Naive thymus-derived CD4-positive, alpha-beta T cell (primary cell): ENCODE data around the gene FST. TPM values are rescaled to one million over a fixed set of nuclear protein-coding genes. Genes with fewer than 3 reads are reported as not detected.

ENCODE experiments used
- ATAC-seq: fragments of 150-1000 bp; cut with Tn5 transposase; 2 replicates; pipeline ENCODE4 v1.10.0; 2021; ENCODE audit warnings: mild to moderate bottlenecking, moderate library complexity
- CTCF ChIA-PET: fragments of 350-600 bp; sonication (Branson Sonifier 250); formaldehyde crosslinking; loops from one replicate; lab custom pipeline; 2021; ENCODE audit warnings: antibody characterized with exemption; lab: Charles Lee
- POLR2A ChIA-PET: fragments of 350-600 bp; sonication (Branson Sonifier 250); formaldehyde crosslinking; loops from one replicate; lab custom pipeline; 2021; ENCODE audit warnings: antibody characterized with exemption, inconsistent platforms; lab: Charles Lee
- DNase-seq, 9 donors: peaks; one replicate each; pipeline versions ENCODE4 v3.0.0 to v3.0.0-alpha.2; 2020 to 2022; ENCODE audit warnings: mixed read lengths in 1 of 9
- H3K27ac ChIP-seq: one replicate; pipeline ENCODE4 v1.7.0; 2013; ENCODE audit warnings: mild to moderate bottlenecking, low read depth, low read length, moderate library complexity
- H3K27me3 ChIP-seq, 2 donors: one replicate each; pipeline ENCODE4 v1.7.0; 2013; ENCODE audit warnings: low read length in 2 of 2, mild to moderate bottlenecking in 2 of 2, moderate library complexity in 2 of 2; ENCODE audit not compliant: control insufficient read depth in 2 of 2, insufficient read depth in 2 of 2
- H3K36me3 ChIP-seq, 3 experiments: 1 replicate in 2 of 3; 2 replicates in 1 of 3; pipeline ENCODE4 v1.7.0; 2013; ENCODE audit warnings: low read length in 3 of 3, mild to moderate bottlenecking in 3 of 3, moderate library complexity in 1 of 3; ENCODE audit not compliant: insufficient read depth in 3 of 3, control insufficient read depth in 2 of 3
- H3K4me1 ChIP-seq, 2 donors: one replicate each; pipeline ENCODE4 v1.7.0; 2013; ENCODE audit warnings: low read length in 2 of 2, mild to moderate bottlenecking in 2 of 2, moderate library complexity in 1 of 2; ENCODE audit not compliant: control insufficient read depth in 2 of 2, insufficient read depth in 2 of 2
- H3K4me3 ChIP-seq: 2 replicates; pipeline ENCODE4 v1.7.0; 2013; ENCODE audit warnings: mild to moderate bottlenecking, low read length
- H3K9me3 ChIP-seq, 3 experiments: 1 replicate in 2 of 3; 2 replicates in 1 of 3; pipeline ENCODE4 v1.7.0; 2013; ENCODE audit warnings: low read length in 3 of 3; ENCODE audit not compliant: control insufficient read depth in 2 of 3
- H3K27ac Mint-ChIP-seq, 9 donors: one replicate each; pipeline ENCODE4 v1.8.0; 2020 to 2022; ENCODE audit warnings: mixed read lengths in 9 of 9, mild to moderate bottlenecking in 8 of 9, moderate library complexity in 5 of 9, inconsistent platforms in 2 of 9
- H3K27me3 Mint-ChIP-seq, 5 donors: one replicate each; pipeline ENCODE4 v1.8.0; 2021 to 2022; ENCODE audit warnings: mixed read lengths in 5 of 5, mild to moderate bottlenecking in 1 of 5
- H3K36me3 Mint-ChIP-seq, 5 donors: one replicate each; pipeline ENCODE4 v1.8.0; 2020 to 2022; ENCODE audit warnings: mixed read lengths in 5 of 5, mild to moderate bottlenecking in 3 of 5, inconsistent platforms in 1 of 5
- H3K4me1 Mint-ChIP-seq, 7 donors: one replicate each; pipeline ENCODE4 v1.8.0; 2020 to 2022; ENCODE audit warnings: mixed read lengths in 7 of 7, mild to moderate bottlenecking in 3 of 7, inconsistent platforms in 1 of 7
- H3K4me3 Mint-ChIP-seq, 10 donors: one replicate each; pipeline ENCODE4 v1.8.0; 2020 to 2022; ENCODE audit warnings: mild to moderate bottlenecking in 10 of 10, mixed read lengths in 10 of 10, moderate library complexity in 6 of 10, inconsistent platforms in 2 of 10
- H3K9me3 Mint-ChIP-seq, 11 donors: one replicate each; pipeline ENCODE4 v1.8.0; 2020 to 2022; ENCODE audit warnings: mixed read lengths in 11 of 11, mild to moderate bottlenecking in 4 of 11, inconsistent platforms in 1 of 11, moderate library complexity in 1 of 11
- intact Hi-C, 2 donors: fragments of 100-400 bp; cut with micrococcal nuclease; formaldehyde crosslinking; loops; one replicate each; pipeline ENCODE4 v1.15.1; 2023
- polyA plus RNA-seq, 2 donors: library from polyadenylated mRNA; unstranded; fragments of 300-500 nt; fragmentation: Illumina TruSeq; gene quantifications; one replicate each; pipeline ENCODE4 v1.2.3, GENCODE V29; 2021
- total RNA-seq, 6 experiments: library from RNA in 5 of 6; stranded (reverse) in 5 of 6; gene quantifications; 1 replicate in 5 of 6; 2 replicates in 1 of 6; pipeline ENCODE4 v1.2.3 and lab custom pipeline; 2021 to 2026

The FST gene
- total and polyA plus RNA-seq, 7 experiments from 2014 or later, result 0.34 to 1.9 (median 1.0) TPM; not detected in 1

- Mint-ChIP-seq H3K4me1 (no peaks in the 10 kb centered on the region), H3K27me3 (peaks cover 13 to 42% (median 24%) of the 10 kb centered on the region in 5 donors), H3K27ac (no peak overlapping the region), H3K9me3 (peaks cover 0 to 3% (median 0%) of the 10 kb centered on the region in 11 donors), H3K4me3 (no peak overlapping the region), H3K36me3 (peaks cover 0 to 4% (median 0%) of the 10 kb centered on the region in 5 donors)
- no peaks in the 10 kb centered on the region for H3K27me3 ChIP-seq
- no peak for DNase-seq
- H3K4me1 ChIP-seq, result no peaks in the 10 kb centered on the region
- POLR2A ChIA-PET, result no interaction called here
- CTCF ChIA-PET, result no interaction called here
- intact Hi-C loops, result no loop called here
- H3K36me3 ChIP-seq, result no peaks in the 10 kb centered on the region
- no peak overlapping the region for H3K27ac ChIP-seq
- no peak for ATAC-seq
- H3K4me3 ChIP-seq, result no peak overlapping the region
- no peaks in the 10 kb centered on the region for H3K9me3 ChIP-seq
These were observed 25.8 kb upstream of the FST start for GRCh38 chr5:53454719-53455000.

GRCh38 chr5:53456366-53456765, 24.1 kb upstream of the FST start:
- intact Hi-C loops, result no loop called here
- ATAC-seq (no peak), DNase-seq (no peak)
- H3K4me1 ChIP-seq, result no peaks in the 10 kb centered on the region
- no peaks in the 10 kb centered on the region for H3K9me3 ChIP-seq
- no peak overlapping the region for H3K4me3 ChIP-seq
- Mint-ChIP-seq H3K4me3 (no peak overlapping the region), H3K36me3 (peaks cover 0 to 4% (median 0%) of the 10 kb centered on the region in 5 donors), H3K27me3 (peaks cover 19 to 40% (median 29%) of the 10 kb centered on the region in 5 donors), H3K9me3 (peaks cover 0 to 3% (median 0%) of the 10 kb centered on the region in 11 donors), H3K27ac (no peak overlapping the region), H3K4me1 (no peaks in the 10 kb centered on the region)
- CTCF ChIA-PET, result no interaction called here
- POLR2A ChIA-PET, result no interaction called here
- no peak overlapping the region for H3K27ac ChIP-seq
- H3K27me3 ChIP-seq, result no peaks in the 10 kb centered on the region
- H3K36me3 ChIP-seq, result no peaks in the 10 kb centered on the region

GRCh38 chr5:53463909-53464621, 16.4 kb upstream of the FST start:
- Histone ChIP-seq H3K4me1 (no peaks in the 10 kb centered on the region), H3K9me3 (no peaks in the 10 kb centered on the region), H3K36me3 (no peaks in the 10 kb centered on the region), H3K4me3 (no peak overlapping the region), H3K27ac (no peak overlapping the region), H3K27me3 (no peaks in the 10 kb centered on the region)
- Mint-ChIP-seq H3K27ac (no peak overlapping the region), H3K4me1 (no peaks in the 10 kb centered on the region), H3K27me3 (peaks cover 33 to 65% (median 57%) of the 10 kb centered on the region in 5 donors), H3K4me3 (no peak overlapping the region), H3K9me3 (peaks cover 0 to 3% (median 0%) of the 10 kb centered on the region in 11 donors), H3K36me3 (no peaks in the 10 kb centered on the region)
- ChIA-PET CTCF (no interaction called here), POLR2A (no interaction called here)
- DNase-seq, result no peak
- intact Hi-C loops, result no loop called here
- ATAC-seq, result no peak

GRCh38 chr5:53464722-53465121, 15.7 kb upstream of the FST start:
- Mint-ChIP-seq H3K27ac (no peak overlapping the region), H3K27me3 (peaks cover 40 to 68% (median 61%) of the 10 kb centered on the region in 5 donors), H3K4me3 (no peak overlapping the region), H3K36me3 (no peaks in the 10 kb centered on the region), H3K4me1 (no peaks in the 10 kb centered on the region), H3K9me3 (peaks cover 0 to 3% (median 0%) of the 10 kb centered on the region in 11 donors)
- no peaks in the 10 kb centered on the region for H3K27me3 ChIP-seq
- CTCF ChIA-PET, result no interaction called here
- H3K9me3 ChIP-seq, result no peaks in the 10 kb centered on the region
- H3K4me3 ChIP-seq, result no peak overlapping the region
- H3K4me1 ChIP-seq, result no peaks in the 10 kb centered on the region
- ATAC-seq (peak; percentile 44), DNase-seq (no peak)
- H3K36me3 ChIP-seq, result no peaks in the 10 kb centered on the region
- POLR2A ChIA-PET, result no interaction called here
- H3K27ac ChIP-seq, result no peak overlapping the region
- intact Hi-C loops, result no loop called here

GRCh38 chr5:53469946-53470687, 10.3 kb upstream of the FST start:
- Histone ChIP-seq H3K4me3 (no peak overlapping the region), H3K27ac (no peak overlapping the region), H3K27me3 (no peaks in the 10 kb centered on the region), H3K9me3 (no peaks in the 10 kb centered on the region), H3K36me3 (no peaks in the 10 kb centered on the region), H3K4me1 (no peaks in the 10 kb centered on the region)
- Mint-ChIP-seq H3K4me1 (no peaks in the 10 kb centered on the region), H3K9me3 (no peaks in the 10 kb centered on the region), H3K36me3 (no peaks in the 10 kb centered on the region), H3K27me3 (peaks cover 54 to 82% (median 70%) of the 10 kb centered on the region in 5 donors), H3K27ac (no peak overlapping the region), H3K4me3 (no peak overlapping the region)
- no peak for ATAC-seq
- no peak for DNase-seq
- POLR2A ChIA-PET, result no interaction called here
- CTCF ChIA-PET, result no interaction called here
- intact Hi-C loops, result no loop called here

- H3K4me3 Mint-ChIP-seq, result no peak overlapping the region
- intact Hi-C loops, result no loop called here
These were observed 8.2 kb upstream of the FST start for GRCh38 chr5:53472279-53472678.

More at GRCh38 chr5:53472279-53472678, 8.2 kb upstream of the FST start:
- Histone ChIP-seq H3K9me3 (no peaks in the 10 kb centered on the region), H3K27me3 (no peaks in the 10 kb centered on the region), H3K4me3 (no peak overlapping the region), H3K4me1 (no peaks in the 10 kb centered on the region), H3K27ac (no peak overlapping the region), H3K36me3 (no peaks in the 10 kb centered on the region)
- ATAC-seq (no peak), DNase-seq (no peak)
- POLR2A ChIA-PET, result no interaction called here
- H3K36me3 Mint-ChIP-seq, result no peaks in the 10 kb centered on the region
- H3K27ac Mint-ChIP-seq, result no peak overlapping the region
- no peaks in the 10 kb centered on the region for H3K4me1 Mint-ChIP-seq
- no peaks in the 10 kb centered on the region for H3K9me3 Mint-ChIP-seq
- peaks cover 60 to 84% (median 67%) of the 10 kb centered on the region in 5 donors for H3K27me3 Mint-ChIP-seq
- CTCF ChIA-PET, result no interaction called here
